Measurements from ENCODE around the gene DTYMK. TPM values are rescaled to one million over a fixed set of nuclear protein-coding genes. Genes with fewer than 3 reads are reported as not detected.
A peak's percentile ranks its signal among the peaks of the same experiment; 100 is the strongest.

DTYMK gene
- total RNA-seq (91.9 and 104 TPM in 2 replicates), polyA plus RNA-seq (61.6 and 67.0 TPM in 2 replicates), polyA minus RNA-seq (15.9 and 28.6 TPM in 2 replicates), Bru-seq, nascent RNA (percentile 88 among the genes with signal in this experiment), BruChase-seq, experiment 1, labeled RNA remaining after a 6-hour chase (percentile 87 among the genes with signal in this experiment), BruChase-seq, experiment 2, labeled RNA remaining after a 2-hour chase (percentile 93 among the genes with signal in this experiment)
- 76.1 and 84.6 TPM in 2 replicates for polyA plus RNA-seq (2011; cell fraction: cytosol; rRNA removed)
- polyA plus RNA-seq (2011; cell fraction: nucleus; rRNA removed): 47.0 and 54.2 TPM in 2 replicates
- polyA plus RNA-seq (2012): 45.6 and 65.1 TPM in 2 replicates
- 29.3 TPM for polyA minus RNA-seq (2011; cell fraction: cytosol; rRNA and poly(A)+ RNA removed)
- 16.8 and 17.0 TPM in 2 replicates for polyA minus RNA-seq (2011; cell fraction: nucleus; rRNA and poly(A)+ RNA removed)
- long read RNA-seq, transcript DTYMK-201 (5 exons, 1,232 nt): major isoform, 381 of 479 reads
- long read RNA-seq, transcript DTYMK-202 (4 exons, 1,089 nt): minor isoform, 28 of 479 reads
- long read RNA-seq, partial matches to known transcripts: 3 of 479 reads
- long read RNA-seq, other reads (novel, unspliced or antisense): 64 of 479 reads

GRCh38 chr2:241686650-241687425 lies at the start of gene DTYMK:
Gene DTYMK (minus strand): TSS chr2:241686815. CDS start chr2:241686783, 32 bp downstream.
- Histone ChIP-seq H3K27me3 (ENCODE audit: control insufficient read depth in 2 of 2, insufficient read depth in 2 of 2, low read length in 2 of 2) (no peaks in the 10 kb centered on the region), H2AFZ (ENCODE audit: low read depth, low read length) (peak within 1 kb of the TSS; percentile 93), H3K4me1 (ENCODE audit: control insufficient read depth, extremely low read depth, insufficient read depth, low read length) (peaks cover 13% of the 10 kb centered on the region), H3K4me3 (replicated peaks in 1 of 3; ENCODE audit: insufficient read depth in 1 of 3, low read depth in 1 of 3, low read length in 3 of 3) (peak within 1 kb of the TSS; percentile 90 to 93 (median 92)), H3K9ac (replicated peaks; ENCODE audit: extremely low read depth, insufficient read depth, low read length) (peak within 1 kb of the TSS; percentile 87), H3K4me2 (ENCODE audit: insufficient read depth, low read length) (peak within 1 kb of the TSS; percentile 93), H3K9me1 (replicated peaks; ENCODE audit: control insufficient read depth, extremely low read depth, insufficient read depth, low read length) (no peaks in the 10 kb centered on the region), H3K27ac (ENCODE audit: insufficient read depth, low read depth, low read length) (peak within 1 kb of the TSS; percentile 75), H4K20me1 (replicated peaks; ENCODE audit: control insufficient read depth, extremely low read depth, insufficient read depth, low read length) (no peaks in the 10 kb centered on the region), H3K79me2 (ENCODE audit: control insufficient read depth, insufficient read depth, low read length) (peaks cover 46% of the 10 kb centered on the region), H3K9me3 (replicated peaks; ENCODE audit: control insufficient read depth, insufficient read depth, low read length) (no peaks in the 10 kb centered on the region), H3K36me3 (ENCODE audit: control insufficient read depth in 2 of 2, extremely low read depth in 1 of 2, insufficient read depth in 2 of 2, low read length in 2 of 2) (peaks cover 6 to 12% of the 10 kb centered on the region in 2 experiments)
- TF ChIP-seq FOS (IDR thresholded peaks at IDR 0.05; ENCODE audit: borderline replicate concordance, insufficient read depth, low read length) (no peak), GATA2 (IDR thresholded peaks at IDR 0.05; ENCODE audit: insufficient read depth, insufficient read length, low read depth, low read length) (no peak), POLR2AphosphoS5 (IDR thresholded peaks at IDR 0.05; ENCODE audit: insufficient read depth, low read depth, low read length) (peak; percentile 96), MYC (IDR thresholded peaks at IDR 0.05; ENCODE audit: low read depth, low read length) (no peak), POLR2A (IDR thresholded peaks at IDR 0.05; ENCODE audit: low read depth, low read length) (peak; percentile 91), EZH2 (IDR thresholded peaks at IDR 0.05; ENCODE audit: borderline replicate concordance, low read depth, low read length, severe bottlenecking) (no peak), CTCF (IDR thresholded peaks at IDR 0.05; ENCODE audit: extremely low read depth in 1 of 2, insufficient read depth in 1 of 2, low read depth in 1 of 2, low read length in 2 of 2) (no peak), JUN (IDR thresholded peaks at IDR 0.05; ENCODE audit: borderline replicate concordance, insufficient read depth, insufficient read length, low read depth) (no peak)
- TF ChIP-seq, protein P1, sequence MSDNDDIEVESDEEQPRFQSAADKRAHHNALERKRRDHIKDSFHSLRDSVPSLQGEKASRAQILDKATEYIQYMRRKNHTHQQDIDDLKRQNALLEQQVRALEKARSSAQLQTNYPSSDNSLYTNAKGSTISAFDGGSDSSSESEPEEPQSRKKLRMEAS (IDR thresholded peaks at IDR 0.05; ENCODE audit: insufficient read depth, insufficient read length): peak; percentile 12
- FAIRE-seq (peak; percentile 94), DNase-seq (ENCODE audit: low read depth, low spot score) (peak; percentile 96)
- TSS peak; percentile 50 for BruUV-seq (replicated peaks)
- ChIA-PET POLR2A (interaction anchor here (1.6 kb wide), 1 partner anchor 15 kb away, joined by 6 read pairs; the partner anchor contains the start of gene ING5), CTCF (interaction anchor here (0.6 to 1.4 kb wide), 8 partner anchors 14 to 207 kb away, joined by 3 to 5 read pairs (median 4); partner anchors contain the start of genes D2HGDH and ING5)
- intact Hi-C loops (cut with micrococcal nuclease) (loop anchor here (1.0 to 5.0 kb wide), 6 partner anchors 14 to 331 kb away; partner anchors contain the start of genes ATG4B, D2HGDH, FARP2 and THAP4), dilution Hi-C loops (cut with MboI; ENCODE audit: extremely low pct_ligation_motif_present, low sequenced_read_pairs) (no loop called here)
